Urinary bladder (tissue), 4 donors: ENCODE results near the gene BCL2L1. TPM values are rescaled to one million over a fixed set of nuclear protein-coding genes. Genes with fewer than 3 reads are reported as not detected.
A peak's percentile ranks its signal among the peaks of the same experiment; 100 is the strongest.

Source experiments
- DNase-seq: peaks from one replicate; pipeline ENCODE4 v3.0.0-alpha.2; 2015; ENCODE audit errors: extremely low spot score
- H3K27ac ChIP-seq: one replicate; pipeline ENCODE4 v1.5.1; 2013; ENCODE audit warnings: low read depth, mild to moderate bottlenecking, moderate library complexity
- H3K36me3 ChIP-seq: one replicate; pipeline ENCODE4 v1.6.1; 2013; ENCODE audit warnings: mild to moderate bottlenecking, moderate library complexity; ENCODE audit not compliant: insufficient read depth
- H3K4me1 ChIP-seq: one replicate; pipeline ENCODE4 v1.6.1; 2013; ENCODE audit warnings: mild to moderate bottlenecking, moderate library complexity; ENCODE audit not compliant: insufficient read depth
- H3K4me3 ChIP-seq: one replicate; pipeline ENCODE4 v1.5.1; 2013; ENCODE audit warnings: low read depth, low read length
- WGBS: extraction: QIAGEN DNeasy Blood & Tissue Kit; methylation state at CpG from one replicate; pipeline ENCODE4 v1.1.7; 2013; 5-methylcytosine and 5-hydroxymethylcytosine counted together
- polyA plus RNA-seq: library from polyadenylated mRNA; stranded (reverse); fragments of 200-250 nt; gene quantifications from one replicate; pipeline ENCODE4 v1.2.3, GENCODE V29; 2013
- total RNA-seq: library from RNA; depleted of rRNA; stranded (reverse); fragments of >200 nt; gene quantifications from one replicate; pipeline ENCODE4 v1.2.3, GENCODE V29; 2014
- donor health status: healthy with polysubstance abuse.
- donor health status: healthy.

Gene BCL2L1
- total and polyA plus RNA-seq, 2 donors, result 24.2 to 61.3 TPM

- WGBS, result 80% methylated on average over 5 of the region's 5 CpGs
- Histone ChIP-seq H3K36me3 (no peaks in the 10 kb centered on the region), H3K4me1 (peaks cover 7% of the 10 kb centered on the region), H3K4me3 (no peak overlapping the region), H3K27ac (no peak overlapping the region)
- no peak for DNase-seq
These were observed 12.7 kb downstream of the BCL2L1 start for GRCh38 chr20:31709939-31710338.

DNA sequence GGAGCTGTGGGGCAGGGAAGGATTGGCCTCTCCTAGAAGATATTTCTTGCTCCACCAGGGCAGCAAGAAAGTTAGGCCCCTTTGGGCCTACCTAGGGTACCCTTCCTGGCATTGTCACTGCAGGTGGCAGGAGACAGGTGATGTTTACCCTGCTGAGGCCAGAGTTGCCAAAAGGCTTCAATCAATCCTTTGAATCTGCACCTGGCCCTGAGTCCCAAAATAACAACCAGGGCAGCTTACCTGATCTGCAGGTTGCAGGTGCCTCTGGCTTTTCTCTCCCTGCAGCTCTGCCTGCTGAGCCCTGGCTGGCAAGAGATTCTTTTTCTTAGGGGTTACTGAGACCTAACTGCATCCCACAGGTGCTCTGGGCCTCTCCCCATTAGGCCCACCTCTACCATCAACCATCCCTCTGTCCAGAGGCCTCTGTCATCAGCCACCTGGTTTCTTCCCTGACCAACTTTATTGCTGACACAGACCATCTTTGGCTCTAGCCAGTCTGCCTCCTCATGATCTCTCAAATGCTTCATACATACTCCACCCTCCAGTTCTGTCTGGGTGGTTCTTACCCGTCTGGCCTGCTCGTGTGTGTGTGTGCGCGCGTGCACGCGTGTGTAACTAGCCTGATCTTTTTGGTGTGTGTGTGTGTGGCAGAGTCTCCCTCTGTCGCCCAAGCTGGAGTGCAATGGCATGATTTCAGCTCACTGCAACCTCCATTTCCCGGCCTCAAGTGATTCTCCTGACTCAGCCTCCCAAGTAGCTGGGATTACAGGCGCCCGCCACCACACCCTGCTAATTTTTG lies 13.7 kb downstream of the BCL2L1 start:
- H3K4me3 ChIP-seq, result no peak overlapping the region
- no peak overlapping the region for H3K27ac ChIP-seq
- WGBS, result 96% methylated on average over 11 of the region's 11 CpGs
- H3K4me1 ChIP-seq, result peaks cover 9% of the 10 kb centered on the region
- H3K36me3 ChIP-seq, result no peaks in the 10 kb centered on the region
- DNase-seq, result no peak

DNA sequence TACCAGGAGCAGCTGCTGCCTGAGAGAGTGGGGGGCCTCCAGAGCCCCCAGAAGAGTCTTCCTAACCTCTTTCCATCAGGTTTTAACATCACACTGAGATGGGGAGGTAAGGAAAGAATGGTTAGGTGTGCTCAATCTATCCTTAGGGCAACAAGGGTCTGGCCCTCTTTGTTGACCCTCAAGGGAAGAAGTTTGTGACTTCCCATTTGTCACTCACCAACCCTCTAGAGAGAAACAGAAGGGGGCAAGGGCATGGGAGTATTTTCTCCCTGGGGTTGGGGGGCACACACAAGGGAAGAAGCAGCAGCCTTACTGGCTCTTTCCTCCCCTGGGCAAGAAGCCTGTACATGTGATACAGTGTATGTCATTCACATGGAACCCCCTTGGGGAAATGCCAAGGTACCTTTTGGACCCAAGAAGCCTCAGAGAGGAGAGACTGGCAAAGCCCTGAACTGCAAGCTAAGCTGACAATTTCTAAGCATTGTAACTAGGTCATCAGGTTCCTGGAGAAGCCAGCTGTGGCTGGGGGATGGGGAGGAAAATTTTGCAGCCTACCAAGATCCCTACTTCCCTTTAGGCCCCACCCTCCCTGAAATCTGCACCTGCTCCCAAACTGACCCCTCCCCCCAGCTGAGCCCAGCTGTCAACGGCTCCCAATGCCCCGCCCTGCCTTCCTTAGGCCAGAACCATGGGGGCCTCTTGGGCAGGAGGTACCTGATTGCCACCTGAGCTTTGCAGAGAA lies 14.5 kb downstream of the BCL2L1 start:
- no peak for DNase-seq
- Histone ChIP-seq H3K4me1 (peaks cover 9% of the 10 kb centered on the region), H3K36me3 (no peaks in the 10 kb centered on the region), H3K27ac (peak overlapping the region; percentile 12), H3K4me3 (no peak overlapping the region)
- 45% methylated on average over 2 of the region's 2 CpGs for WGBS

- no peak overlapping the region for H3K4me3 ChIP-seq
- no peaks in the 10 kb centered on the region for H3K36me3 ChIP-seq
- DNase-seq, result no peak
- no peak overlapping the region for H3K27ac ChIP-seq
- 96% methylated on average over 5 of the region's 5 CpGs for WGBS
- H3K4me1 ChIP-seq, result peaks cover 9% of the 10 kb centered on the region
These were observed 15.4 kb downstream of the BCL2L1 start for GRCh38 chr20:31707258-31707615.

- Histone ChIP-seq H3K27ac (no peak overlapping the region), H3K4me3 (no peak overlapping the region), H3K4me1 (peaks cover 9% of the 10 kb centered on the region), H3K36me3 (no peaks in the 10 kb centered on the region)
- DNase-seq, result no peak
- 96% methylated on average over 2 of the region's 2 CpGs for WGBS
These were observed 15.9 kb downstream of the BCL2L1 start for GRCh38 chr20:31706607-31707257.

- no peaks in the 10 kb centered on the region for H3K36me3 ChIP-seq
- no peak for DNase-seq
- WGBS, result 88% methylated on average over 4 of the region's 4 CpGs
- H3K4me1 ChIP-seq, result peaks cover 7% of the 10 kb centered on the region
- no peak overlapping the region for H3K4me3 ChIP-seq
- no peak overlapping the region for H3K27ac ChIP-seq
These were observed 16.8 kb downstream of the BCL2L1 start for GRCh38 chr20:31705598-31706597.

DNA sequence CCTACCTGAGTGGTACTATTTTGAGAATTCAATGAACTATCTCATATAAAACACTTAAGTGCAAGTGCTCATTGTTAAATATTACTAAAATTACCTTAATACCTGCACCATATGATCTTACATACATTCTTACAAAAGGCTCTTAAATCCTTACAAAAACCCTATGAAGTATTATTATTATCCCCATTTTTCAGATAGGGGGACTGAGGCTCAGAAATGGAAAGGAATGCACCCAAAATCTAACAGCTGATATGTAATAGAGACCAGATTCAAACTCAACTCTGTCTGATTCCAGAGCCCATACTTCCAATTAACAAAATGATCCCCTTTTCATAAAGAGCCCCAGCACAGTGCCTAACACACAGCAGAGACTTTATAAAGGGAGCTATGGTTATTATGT lies 17.5 kb downstream of the BCL2L1 start:
- no peak for DNase-seq
- Histone ChIP-seq H3K36me3 (no peaks in the 10 kb centered on the region), H3K27ac (no peak overlapping the region), H3K4me3 (no peak overlapping the region), H3K4me1 (peaks cover 9% of the 10 kb centered on the region)

DNA sequence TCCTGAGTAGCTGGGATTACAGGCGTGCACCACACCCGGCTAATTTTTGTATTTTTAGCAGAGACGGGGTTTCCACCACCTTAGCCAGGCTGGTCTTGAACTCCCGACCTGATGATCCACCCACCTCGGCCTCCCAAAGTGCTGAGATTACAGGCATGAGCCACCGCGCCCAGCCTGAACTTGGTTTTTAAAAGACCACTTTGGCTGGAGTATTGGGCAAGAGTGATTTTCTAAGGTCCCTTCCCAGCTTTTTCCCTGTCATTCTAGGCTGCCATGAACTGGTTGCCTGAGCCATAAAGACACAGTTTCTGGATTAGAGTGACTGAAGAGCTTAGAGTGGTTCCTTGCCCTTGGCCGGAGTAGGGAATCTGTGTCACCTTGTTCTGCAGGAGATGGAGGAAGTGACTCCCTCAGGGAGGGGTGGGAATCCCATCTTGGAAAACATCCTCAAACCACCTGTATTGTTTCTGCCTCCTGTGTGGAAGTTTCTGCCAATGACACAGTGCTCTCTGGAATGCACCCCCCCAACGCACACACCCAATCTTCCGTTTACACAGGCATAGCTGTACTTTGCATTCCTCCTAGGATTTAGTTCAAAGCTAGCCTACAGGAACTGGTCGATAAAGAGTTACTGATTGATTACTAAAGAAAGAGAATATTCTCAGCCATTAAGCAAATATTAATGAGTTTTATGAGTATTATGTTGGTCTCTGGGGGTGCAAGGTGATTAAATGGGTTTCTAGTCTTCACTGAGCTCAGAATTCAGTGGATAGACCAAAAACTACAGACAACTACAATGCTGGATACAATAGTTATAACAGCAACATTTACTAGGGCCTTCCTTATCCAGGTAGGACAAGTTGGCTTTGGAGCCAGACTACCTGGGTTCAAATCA lies 18.2 kb downstream of the BCL2L1 start:
- Histone ChIP-seq H3K4me3 (no peak overlapping the region), H3K36me3 (no peaks in the 10 kb centered on the region), H3K4me1 (peaks cover 9% of the 10 kb centered on the region), H3K27ac (peak overlapping the region; percentile 62)
- 75% methylated on average over 11 of the region's 11 CpGs for WGBS
- DNase-seq, result no peak

DNA sequence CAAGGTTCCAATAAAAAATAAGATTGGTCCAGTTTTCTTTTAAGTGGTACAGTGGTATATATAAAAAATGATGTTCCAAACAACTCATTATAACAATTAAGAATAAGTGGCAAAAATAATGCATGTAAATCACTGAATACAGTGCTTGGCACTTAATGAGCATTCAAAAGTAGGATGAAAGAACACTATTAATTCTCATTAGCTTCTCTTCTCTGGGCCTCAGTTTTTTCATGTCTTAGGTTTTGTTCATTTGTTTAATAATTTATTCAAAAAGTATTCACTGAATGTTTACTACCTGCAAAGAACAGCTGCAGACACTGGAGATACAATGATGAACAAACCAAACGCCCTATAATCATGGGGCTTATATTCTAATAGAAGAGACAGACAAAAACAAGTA lies 21.1 kb downstream of the BCL2L1 start:
- DNase-seq, result no peak
- H3K36me3 ChIP-seq, result no peaks in the 10 kb centered on the region
- WGBS, result 85% methylated on average over 1 of the region's 1 CpG
- H3K27ac ChIP-seq, result peak overlapping the region; percentile 41
- H3K4me3 ChIP-seq, result no peak overlapping the region
- H3K4me1 ChIP-seq, result peaks cover 8% of the 10 kb centered on the region

DNA sequence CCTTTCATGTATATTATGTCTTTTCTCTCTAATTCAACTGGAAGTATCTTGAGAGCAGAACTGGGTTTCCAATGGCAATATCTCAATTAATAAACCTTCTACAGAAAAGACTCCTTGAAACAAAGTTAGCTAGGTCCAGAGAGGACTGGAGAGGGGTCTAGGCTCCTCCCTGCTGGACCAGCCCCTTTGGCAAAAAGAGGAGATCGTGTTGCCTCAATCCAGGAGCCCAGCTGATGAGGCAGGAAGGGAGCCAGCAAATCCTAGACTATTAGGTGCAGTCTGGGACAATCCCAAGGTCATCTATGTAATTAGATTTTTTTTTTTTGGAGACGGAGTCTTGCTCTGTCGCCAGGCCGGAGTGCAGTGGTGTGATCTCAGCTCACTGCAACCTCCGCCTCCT lies 21.9 kb downstream of the BCL2L1 start:
- peaks cover 8% of the 10 kb centered on the region for H3K4me1 ChIP-seq
- WGBS, result 86% methylated on average over 5 of the region's 5 CpGs
- H3K4me3 ChIP-seq, result no peak overlapping the region
- H3K36me3 ChIP-seq, result no peaks in the 10 kb centered on the region
- no peak overlapping the region for H3K27ac ChIP-seq
- no peak for DNase-seq

DNA sequence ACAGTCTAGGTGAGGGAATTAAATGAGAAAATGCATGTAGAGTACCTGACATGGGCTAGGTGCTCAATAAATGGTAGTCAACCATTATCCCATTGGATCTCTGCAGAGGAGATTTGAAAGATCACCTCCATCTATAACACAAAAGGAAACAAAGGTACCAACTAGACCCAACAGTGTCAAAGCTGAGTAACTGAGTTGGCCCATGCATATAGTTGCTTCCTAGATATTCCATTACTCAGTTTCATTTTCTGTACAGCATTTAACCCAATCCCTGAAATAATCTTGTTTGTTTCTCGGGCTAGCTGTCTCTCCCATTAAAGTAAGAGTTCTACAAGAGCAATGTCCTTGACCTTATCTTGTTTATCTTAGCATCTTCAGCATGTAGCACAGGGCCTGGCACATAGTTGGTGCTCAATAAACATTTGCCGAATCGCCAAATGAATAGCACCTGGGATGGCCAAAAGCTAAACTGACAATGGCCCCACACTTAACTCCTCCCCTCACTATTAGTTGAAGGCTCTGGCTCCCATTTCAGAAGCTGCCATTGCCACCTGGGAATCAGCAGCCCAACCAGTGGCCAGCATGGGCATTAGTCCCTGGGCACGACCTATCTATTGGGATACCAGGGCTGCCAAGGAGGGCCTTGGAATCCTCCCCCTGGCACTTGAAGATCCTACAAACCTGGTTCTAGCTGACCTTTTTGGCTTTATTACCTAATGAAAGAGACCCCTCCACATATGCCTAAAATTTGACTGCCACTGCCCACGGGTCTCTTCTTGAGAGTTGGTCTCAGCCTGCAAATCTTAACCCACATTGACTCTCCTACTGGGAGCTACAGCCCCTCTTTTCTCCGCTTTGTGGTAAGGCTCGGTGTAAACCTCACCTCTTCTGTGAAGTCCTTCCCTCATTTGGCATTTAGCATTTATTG lies 22.6 kb downstream of the BCL2L1 start:
- H3K27ac ChIP-seq, result peak overlapping the region; percentile 74
- no peak for DNase-seq
- no peak overlapping the region for H3K4me3 ChIP-seq
- H3K36me3 ChIP-seq, result no peaks in the 10 kb centered on the region
- 95% methylated on average over 7 of the region's 7 CpGs for WGBS
- peaks cover 7% of the 10 kb centered on the region for H3K4me1 ChIP-seq
